Epidermal melanocyte (primary cell): Measurements from ENCODE around the gene ITGBL1.

Experiments
- DNase-seq: peaks from one replicate; pipeline ENCODE4 v3.0.0; 2011; ENCODE audit warnings: low spot score; ENCODE audit not compliant: insufficient read length

ITGBL1 gene

DNA sequence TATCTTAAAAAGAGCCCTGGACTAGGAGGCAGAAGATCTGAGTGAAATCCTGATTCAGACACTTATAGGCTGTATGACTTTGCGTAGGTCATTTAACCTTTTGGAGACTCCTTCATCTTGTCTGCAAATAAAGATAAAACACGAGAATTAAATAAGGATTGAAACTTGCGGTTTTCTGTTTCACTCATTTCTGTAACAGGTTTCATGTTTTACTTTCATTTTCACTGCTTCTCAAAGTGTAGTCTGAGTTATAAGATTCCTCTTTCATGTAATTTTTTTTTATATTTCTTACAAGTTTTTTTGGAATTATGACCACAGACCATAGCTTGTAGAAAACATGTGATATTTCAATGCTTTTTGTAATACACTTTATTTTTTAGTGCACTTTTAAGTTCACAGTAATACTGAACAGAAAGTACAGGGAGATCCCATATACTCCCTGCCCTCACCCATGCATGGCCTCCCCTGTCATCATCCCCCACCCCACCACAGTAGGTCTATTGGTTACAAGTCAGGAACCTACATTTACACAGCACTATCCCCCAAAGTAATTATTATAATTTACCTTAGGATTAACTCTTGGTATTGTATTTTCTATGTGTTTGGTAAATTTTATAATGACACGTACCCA is 174.6 kb downstream of the ITGBL1 start:
- no peak for DNase-seq

DNA sequence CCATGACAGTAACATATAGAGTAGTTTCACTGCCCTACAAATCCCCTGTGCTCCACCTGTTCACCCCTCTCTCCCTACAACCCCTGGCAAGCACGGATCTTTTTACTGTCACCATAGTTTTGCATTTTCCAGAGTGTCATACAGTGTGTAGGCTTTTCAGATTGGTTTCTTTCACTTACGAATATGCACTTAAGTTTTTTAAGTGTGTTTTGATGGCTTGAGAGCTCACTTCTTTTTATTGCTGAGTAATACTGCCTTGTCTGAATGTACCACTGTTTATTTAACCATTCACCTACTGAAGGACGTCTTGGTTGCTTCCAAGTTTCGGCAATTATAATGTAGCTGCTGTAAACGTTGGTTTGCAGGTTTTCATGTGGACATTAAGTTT is 175.1 kb downstream of the ITGBL1 start:
- DNase-seq, result no peak

DNA sequence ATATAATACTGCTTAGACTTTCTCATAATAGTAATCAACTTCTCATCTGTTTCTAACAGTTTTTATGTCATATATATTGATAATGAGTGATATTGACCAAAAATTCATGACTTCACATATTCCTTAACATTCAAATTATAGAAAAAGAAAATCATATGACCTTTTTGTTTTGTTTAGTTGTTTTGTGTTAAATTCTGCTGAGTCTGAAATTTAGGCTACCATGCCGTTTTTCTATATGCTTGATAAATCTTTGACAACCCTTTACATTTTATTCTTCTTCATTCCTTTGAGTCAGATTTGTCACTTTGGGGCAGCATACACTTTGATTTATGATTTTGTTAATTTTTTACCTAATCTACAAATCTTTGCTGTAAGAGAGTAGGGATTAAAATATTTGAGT is 176.4 kb downstream of the ITGBL1 start:
- DNase-seq, result no peak

DNA sequence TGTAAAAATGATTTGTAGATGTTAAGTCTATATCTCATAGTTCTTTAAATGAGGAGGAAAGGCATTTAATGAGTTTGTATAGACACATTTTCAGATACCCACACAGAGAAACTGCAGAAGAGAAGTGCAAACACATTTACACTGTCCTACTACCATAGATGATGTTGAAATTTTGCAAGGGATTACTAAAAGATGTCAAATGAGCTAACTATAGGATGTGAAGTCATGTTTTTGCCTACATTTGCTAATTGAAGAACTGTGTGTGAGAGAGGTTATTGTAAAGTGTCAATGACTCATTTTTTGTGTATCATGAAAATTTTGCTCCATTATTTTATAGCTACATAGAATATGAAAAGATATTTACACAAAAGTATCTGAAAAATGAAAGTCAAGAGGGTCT is 178.9 kb downstream of the ITGBL1 start:
- DNase-seq, result no peak

GRCh38 chr13:101634142-101634541 is 181.7 kb downstream of the ITGBL1 start:
- no peak for DNase-seq

DNA sequence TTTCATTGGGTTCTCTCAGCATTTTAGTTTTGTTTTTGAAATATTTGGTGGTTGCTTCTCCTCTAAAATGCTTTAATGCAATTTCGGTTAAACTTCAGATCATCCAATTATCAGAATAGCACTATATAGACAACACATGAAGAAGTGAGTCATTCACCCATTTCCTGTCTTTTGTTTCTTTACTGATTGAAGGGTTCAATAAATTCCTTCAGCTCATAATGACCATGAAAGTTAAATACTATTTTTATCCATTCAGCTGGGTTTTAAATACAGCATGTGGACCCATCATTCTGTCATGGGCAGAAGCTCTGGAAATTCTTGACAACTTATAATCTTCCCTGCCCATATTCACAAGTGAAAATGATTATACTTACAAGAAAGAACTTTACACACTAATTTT is 187.2 kb downstream of the ITGBL1 start:
- DNase-seq, result no peak

DNA sequence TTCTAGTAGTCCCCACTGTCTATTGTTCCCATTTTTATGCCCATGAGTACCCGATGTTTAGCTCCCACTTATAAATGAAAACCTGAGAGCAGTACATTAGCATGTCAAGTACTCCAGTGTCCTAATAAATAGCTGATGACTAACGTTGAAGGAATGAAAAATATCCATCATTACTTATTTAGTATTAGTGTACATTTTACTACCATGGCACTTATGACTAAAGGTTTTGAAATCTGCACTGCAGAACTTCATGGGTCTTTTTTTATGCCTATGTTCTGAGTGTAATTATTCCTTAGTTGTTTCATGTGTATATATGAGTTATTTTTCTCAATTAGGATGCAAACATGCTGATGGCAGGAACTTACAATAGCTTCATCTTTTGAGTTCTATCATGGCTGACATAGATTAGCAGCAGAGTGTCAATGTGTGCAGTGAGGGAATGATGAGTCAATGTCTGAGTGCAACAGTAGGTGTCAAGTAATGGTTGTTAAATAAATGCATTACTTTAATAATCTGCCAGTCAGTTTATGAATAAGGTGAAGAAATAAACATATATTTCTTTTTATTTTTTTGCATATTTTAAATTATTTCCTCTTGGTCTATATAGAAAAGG is 188.4 kb downstream of the ITGBL1 start:
- DNase-seq, result no peak

DNA sequence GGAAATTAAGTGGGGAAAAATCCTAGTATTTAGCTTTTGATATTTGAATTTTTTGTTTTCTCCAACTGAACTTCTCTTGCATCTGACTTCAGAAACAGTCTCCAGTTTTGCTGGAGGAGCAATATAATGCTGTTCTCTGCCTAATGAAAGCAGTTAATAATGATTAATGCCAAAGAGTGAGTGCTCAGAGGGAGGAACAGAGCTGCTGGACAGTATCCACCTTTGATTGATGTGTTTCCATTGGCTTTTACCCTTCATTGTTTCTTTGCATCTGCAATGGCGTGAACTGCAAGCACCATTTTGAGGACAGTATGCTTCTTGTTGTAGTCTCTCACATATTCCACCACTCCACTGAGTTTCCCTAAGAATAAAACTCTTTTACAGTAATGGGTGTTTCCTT is 193.4 kb downstream of the ITGBL1 start:
- no peak for DNase-seq

DNA sequence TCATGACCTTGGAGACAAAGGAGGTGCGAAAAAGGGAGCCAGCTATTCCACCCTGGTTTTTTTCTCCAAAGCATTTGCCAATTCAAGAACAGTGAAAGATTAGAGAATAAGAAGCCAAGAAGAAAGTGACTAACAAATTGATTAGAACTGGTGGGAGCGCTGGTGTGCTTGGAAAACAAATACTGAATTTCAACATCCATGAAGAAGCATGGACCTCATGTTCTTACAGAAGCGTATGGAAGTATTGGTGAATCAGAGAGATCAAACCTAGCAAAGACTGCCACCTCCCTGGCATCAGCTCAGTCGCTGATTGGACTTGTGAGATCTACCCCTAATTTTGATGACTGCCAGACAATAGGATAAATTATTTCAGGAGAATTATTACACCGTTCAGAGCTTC is 195.3 kb downstream of the ITGBL1 start:
- DNase-seq, result no peak

DNA sequence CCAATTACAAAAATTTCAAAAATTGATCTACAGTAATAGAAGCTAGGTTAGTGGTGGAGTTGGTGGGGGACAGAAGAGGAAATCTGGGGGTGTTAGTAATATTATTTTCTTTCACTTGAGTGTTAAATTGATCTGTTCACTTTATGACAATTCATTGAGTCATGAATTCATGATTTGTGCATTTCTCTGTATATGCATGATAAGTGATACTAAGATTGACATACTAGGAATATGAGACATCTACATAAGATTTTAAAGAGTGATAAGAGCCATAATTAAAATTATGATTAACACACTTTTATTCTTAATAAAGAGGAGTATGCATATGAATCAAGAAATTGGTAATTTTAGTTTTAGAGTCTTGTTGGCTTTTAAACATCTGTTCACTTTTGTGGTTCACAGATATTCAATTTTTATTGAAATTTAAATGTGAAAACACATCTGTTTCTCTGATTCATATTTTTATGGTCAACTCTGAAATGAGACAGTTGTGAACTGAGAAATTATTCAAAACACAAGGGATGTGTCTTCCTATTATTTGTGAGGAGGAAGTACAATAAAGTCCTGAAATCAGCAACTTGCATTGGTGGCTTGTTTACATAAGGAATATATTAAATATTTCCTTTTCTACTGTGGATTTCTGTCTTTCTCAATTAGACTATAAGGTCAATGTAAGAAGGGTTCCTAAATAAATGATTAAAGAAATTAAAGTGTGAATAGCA is 196.5 kb downstream of the ITGBL1 start:
- DNase-seq, result no peak

DNA sequence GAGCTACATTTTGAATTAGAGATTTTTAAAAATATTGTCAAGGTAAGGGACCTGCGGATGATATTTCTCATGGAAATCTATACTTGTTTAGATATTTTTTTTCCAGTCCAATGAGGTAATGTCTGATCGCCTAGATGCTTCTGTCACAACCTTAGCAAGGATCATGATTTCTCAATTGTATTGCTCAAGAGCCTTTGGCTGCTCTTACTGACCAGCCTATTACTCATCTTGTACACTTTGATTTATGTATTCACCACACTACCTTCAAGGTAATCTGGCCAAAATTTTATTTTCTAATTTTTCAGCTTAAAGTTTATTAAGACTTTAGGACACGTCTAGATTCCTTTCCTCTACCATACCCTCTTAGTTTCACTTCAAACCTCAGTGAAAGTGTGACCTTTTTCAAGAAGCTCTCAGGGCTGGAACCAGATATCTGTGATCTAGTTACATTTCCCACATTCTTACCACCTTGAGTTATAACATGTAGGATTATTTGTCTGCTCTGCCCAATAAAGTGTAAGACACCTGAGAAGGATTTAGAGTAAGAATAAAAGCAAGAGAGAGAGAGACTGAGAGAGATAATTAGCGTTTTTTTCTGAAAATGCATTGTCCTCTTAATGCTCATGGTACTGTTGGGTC is 197.1 kb downstream of the ITGBL1 start:
- DNase-seq, result no peak

DNA sequence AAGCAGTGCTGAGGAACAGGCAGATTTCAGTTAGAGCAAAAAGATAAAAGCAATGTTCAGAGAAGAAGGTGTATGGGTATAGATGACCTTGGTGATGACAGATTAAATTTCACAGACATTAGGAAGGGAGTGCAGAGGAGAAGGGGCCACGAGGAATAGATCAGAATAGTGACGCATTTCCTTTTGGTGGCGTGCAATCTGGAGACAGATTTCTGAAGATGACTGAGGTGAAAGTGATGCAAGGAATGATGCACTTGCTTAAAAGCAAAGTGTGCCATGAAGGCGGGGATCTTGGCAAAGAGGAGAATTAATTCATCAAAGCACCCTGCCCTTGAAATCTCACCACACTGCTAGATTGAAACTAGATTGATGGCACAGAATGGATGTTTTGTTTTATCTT is 202.4 kb downstream of the ITGBL1 start:
- no peak for DNase-seq

DNA sequence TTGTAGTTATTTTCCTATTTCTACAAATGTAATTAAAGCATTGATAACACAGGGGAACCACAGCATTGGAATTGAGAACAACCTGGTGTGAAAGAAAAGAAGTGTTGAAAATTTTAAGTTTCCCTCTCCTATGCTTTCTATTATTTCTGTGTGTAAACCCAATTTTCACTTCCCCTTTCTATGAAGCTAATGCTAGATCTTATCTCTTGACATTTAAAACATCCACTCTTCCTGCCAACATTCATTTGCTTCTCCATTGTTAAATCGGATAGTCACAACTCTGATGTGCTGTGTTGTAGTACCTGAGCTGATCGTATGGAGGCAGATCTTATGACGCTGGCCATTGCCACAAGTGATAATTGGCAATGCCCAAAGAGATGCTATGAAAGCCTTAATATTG is 203.0 kb downstream of the ITGBL1 start:
- DNase-seq, result no peak

DNA sequence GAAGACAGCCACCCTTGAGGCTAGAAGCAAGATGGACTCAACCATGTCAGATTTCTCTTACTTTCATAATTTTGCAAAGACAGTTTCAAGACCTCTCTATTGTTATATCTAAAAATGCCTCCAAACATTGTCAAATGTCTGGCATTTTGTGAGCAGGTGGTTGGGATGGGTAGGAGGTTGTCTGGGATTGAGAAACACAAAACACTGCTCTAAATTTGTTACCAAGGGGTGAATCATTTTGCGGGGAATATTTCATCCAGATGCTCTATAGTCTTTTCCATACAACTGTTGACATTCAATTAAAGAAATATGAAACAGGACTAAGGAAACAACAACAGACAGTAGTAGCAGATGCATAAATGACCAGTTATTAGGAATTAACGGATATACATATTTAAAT is 208.2 kb downstream of the ITGBL1 start:
- DNase-seq, result no peak

- no peak for DNase-seq
Measured at GRCh38 chr13:101661839-101662238, 209.4 kb downstream of the ITGBL1 start.

DNA sequence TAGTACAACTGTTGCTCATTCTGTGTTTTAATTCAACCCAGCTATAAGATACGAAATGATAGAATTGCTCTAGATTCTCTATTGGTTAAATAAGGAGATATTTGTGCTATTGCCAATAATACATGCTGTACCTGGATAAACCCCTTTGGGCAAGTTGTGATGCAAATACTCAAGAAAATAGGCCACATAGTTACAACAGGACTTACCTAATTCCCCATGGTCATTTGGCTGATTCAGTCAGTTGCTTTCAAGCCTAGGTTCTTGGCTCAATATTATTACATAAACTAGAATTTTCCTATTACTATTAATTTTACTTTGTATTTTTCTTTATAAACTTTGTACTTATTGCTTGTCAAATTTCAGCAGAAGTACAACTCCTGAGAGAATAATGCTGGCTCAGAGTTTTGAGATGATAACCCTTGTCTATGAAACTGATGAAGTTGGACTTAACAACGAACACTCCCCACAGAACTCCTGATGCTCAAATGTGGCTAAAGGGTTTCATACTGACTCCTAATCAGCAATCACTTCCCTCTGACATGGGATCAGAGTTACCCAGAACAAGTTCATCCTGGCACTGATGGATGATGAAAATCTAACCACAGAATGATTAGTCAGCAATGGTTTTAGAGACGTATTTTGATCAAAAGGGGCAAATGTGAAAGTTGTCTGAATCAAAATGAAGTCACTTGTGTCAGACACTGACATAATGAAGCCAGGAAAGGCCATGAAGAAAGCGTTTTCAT is 221.1 kb downstream of the ITGBL1 start:
- DNase-seq, result no peak

DNA sequence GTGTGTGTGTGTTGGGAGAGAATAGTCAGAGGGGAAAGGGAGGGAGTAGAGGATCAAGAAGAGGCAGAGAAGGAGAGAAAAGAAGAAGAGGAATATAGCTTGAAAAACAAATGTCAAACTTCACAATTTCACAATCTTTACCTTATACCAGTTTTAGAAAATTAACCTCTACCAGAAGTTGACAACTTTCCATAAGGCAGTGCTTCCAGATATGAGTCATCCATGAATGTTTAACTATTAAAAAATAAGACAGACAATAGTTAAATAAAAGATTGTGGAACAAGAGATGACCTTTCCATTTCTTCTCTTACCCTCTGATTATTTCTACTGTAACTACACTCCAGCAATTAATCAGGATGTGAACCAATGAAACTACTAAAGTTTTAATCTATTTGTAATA is 229.4 kb downstream of the ITGBL1 start:
- DNase-seq, result no peak

DNA sequence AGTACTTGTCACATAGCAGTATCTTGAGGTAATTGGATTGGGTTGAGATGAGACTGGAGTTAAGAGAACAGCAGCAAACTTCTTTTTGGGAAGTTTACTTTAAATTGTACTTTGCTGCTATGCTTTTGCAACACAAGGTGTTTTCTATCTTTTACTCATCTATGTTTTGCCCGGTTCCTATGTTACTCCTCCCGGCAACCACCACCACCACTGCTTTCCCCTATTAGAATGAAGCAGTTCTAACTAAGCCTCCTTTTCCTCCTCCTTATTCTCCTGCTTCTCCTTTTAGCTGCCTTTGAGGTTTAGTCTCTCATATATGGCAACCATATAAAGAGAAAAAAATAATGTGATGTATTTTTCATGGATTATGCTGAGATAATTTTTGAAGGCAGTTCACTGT is 233.5 kb downstream of the ITGBL1 start:
- no peak for DNase-seq

DNA sequence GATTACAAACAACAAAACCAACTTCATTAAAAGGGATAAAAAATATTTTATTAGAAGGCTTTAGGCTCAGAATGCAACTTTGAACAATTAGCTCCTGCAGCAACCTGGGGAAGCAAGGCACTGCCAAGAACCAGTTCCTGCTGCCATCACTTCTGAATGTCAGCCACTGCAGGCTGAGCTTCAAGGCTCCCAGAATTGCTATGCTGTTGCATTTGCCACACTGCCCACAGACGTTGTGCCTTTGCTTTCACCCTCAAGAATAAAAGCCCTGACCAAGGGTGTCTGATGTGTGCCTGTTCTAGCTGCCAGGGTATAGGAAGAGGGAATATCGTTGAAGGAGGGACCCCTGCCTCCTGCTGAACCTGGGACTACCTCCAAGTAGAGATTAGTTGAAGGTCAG is 238.4 kb downstream of the ITGBL1 start:
- DNase-seq, result no peak

GRCh38 chr13:101691341-101691860 is 238.9 kb downstream of the ITGBL1 start:
- no peak for DNase-seq

DNA sequence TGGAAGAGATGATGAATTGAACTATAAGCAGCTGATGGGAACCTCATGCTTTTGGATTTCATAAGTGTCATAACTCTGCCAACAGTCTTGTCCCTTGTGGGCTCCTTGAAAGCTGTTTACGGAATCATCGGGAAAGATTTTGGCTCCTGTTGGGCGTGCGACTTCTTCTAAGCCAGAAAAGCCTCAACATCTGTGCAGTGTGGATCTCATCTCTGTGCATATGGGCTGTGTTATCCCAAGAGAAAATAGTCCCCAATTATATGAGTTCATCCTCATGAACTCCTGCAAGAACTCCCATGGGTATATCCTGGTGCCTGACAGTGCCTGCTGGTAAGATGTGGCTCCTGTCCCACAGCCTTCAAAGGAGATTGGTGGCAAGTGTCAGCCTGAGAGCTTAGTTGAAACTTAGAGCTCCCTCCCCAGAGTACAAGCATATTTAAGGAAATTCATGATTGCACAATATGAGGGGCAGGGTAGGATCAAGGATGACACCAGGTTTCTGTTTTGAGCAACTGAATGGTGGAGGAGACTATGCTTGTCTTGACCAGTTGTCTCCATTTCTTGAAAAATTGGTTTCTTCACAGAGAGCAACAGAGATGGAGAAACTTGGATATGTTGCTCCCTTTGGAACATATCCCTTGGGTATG is 243.5 kb downstream of the ITGBL1 start:
- no peak for DNase-seq
